ENCODE data around the gene SPSB1.

SPSB1 gene

GRCh38 chr1:9302745-9303524 is 10.2 kb downstream of the SPSB1 start:
- H3K4me3 ChIP-seq (ENCODE audit: low read depth, low read length) = no peak overlapping the region
- H3K36me3 ChIP-seq (ENCODE audit: control insufficient read depth in 2 of 2, insufficient read depth in 1 of 2, low read length in 2 of 2) = no peaks in the 10 kb centered on the region
- CTCF ChIA-PET = no interaction called here
- H3K9me3 ChIP-seq (ENCODE audit: control insufficient read depth, insufficient read depth, low read depth, low read length) = no peaks in the 10 kb centered on the region
- H3K4me1 ChIP-seq (ENCODE audit: control insufficient read depth, insufficient read depth, low read length) = peaks cover 7% of the 10 kb centered on the region; the same call in 1 of the 2 replicates
- POLR2A ChIA-PET = no interaction called here
- no peak overlapping the region for H3K27ac ChIP-seq (ENCODE audit: extremely low read depth, low read depth, low read length)
- TF ChIP-seq ZNF660 (tag by site-specific recombination; IDR thresholded peaks at IDR 0.05) = peak; percentile 62; the same call in 1 of the 2 replicates
- no peak for TF ChIP-seq ZNF426 (tag by site-specific recombination; IDR thresholded peaks at IDR 0.05)
- TF ChIP-seq ZNF664 (tag by site-specific recombination; IDR thresholded peaks at IDR 0.05) = no peak
- no peak for TF ChIP-seq OSR2 (tag by site-specific recombination; IDR thresholded peaks at IDR 0.05)
- TF ChIP-seq ZBTB26 (tag by site-specific recombination; optimal IDR thresholded peaks at IDR 0.05) = no peak
- TF ChIP-seq ZNF211 (tag by site-specific recombination; IDR thresholded peaks at IDR 0.05; ENCODE audit: low read depth) = no peak
- TF ChIP-seq ZNF433 (tag by site-specific recombination; IDR thresholded peaks at IDR 0.05; ENCODE audit: low read depth) = no peak
- TF ChIP-seq ZNF146 (tag by site-specific recombination; IDR thresholded peaks at IDR 0.05) = no peak
- no peak for TF ChIP-seq PRDM1 (tag by site-specific recombination; IDR thresholded peaks at IDR 0.05)
- TF ChIP-seq ZNF843 (tag by site-specific recombination; IDR thresholded peaks at IDR 0.05) = no peak
- no peak for TF ChIP-seq ZNF670 (tag by site-specific recombination; IDR thresholded peaks at IDR 0.05; ENCODE audit: low read depth)
- no peak for TF ChIP-seq HOXD13 (CRISPR knock-in tag; IDR thresholded peaks at IDR 0.05; ENCODE audit: borderline replicate concordance)
- no peak for TF ChIP-seq ZNF18 (tag by site-specific recombination; IDR thresholded peaks at IDR 0.05)
- TF ChIP-seq ZNF791 (tag by site-specific recombination; IDR thresholded peaks at IDR 0.05) = no peak
- TF ChIP-seq ZNF624 (tag by site-specific recombination; IDR thresholded peaks at IDR 0.05) = no peak
- TF ChIP-seq ZFP69B (tag by site-specific recombination; IDR thresholded peaks at IDR 0.05) = no peak
- no peak for TF ChIP-seq ZNF677 (tag by site-specific recombination; IDR thresholded peaks at IDR 0.05)
- no peak for TF ChIP-seq ZNF274 (IDR thresholded peaks at IDR 0.05; ENCODE audit: low read length)
- TF ChIP-seq ZNF274 (tag by site-specific recombination; IDR thresholded peaks at IDR 0.05; ENCODE audit: borderline replicate concordance) = no peak
- no peak for TF ChIP-seq GFI1B (tag by site-specific recombination; IDR thresholded peaks at IDR 0.05)
- no peak for TF ChIP-seq ZBTB20 (tag by site-specific recombination; IDR thresholded peaks at IDR 0.05)
- TF ChIP-seq PRDM10 (tag by site-specific recombination; IDR thresholded peaks at IDR 0.05) = peak; percentile 73
- no peak for TF ChIP-seq ZNF549 (tag by site-specific recombination; IDR thresholded peaks at IDR 0.05)
- TF ChIP-seq KLF10 (tag by site-specific recombination; IDR thresholded peaks at IDR 0.05) = no peak
- no peak for TF ChIP-seq ZNF132 (tag by site-specific recombination; IDR thresholded peaks at IDR 0.05; ENCODE audit: borderline replicate concordance)
- peak; percentile 49; the same call in 1 of the 2 replicates for TF ChIP-seq TRIM28 (IDR thresholded peaks at IDR 0.05; ENCODE audit: borderline replicate concordance, low read length)
- TF ChIP-seq WT1 (tag by site-specific recombination; IDR thresholded peaks at IDR 0.05) = peak; percentile 84
- peak; percentile 96 for TF ChIP-seq SP7 (tag by site-specific recombination; IDR thresholded peaks at IDR 0.05)
- no peak for TF ChIP-seq ZNF362 (tag by site-specific recombination; IDR thresholded peaks at IDR 0.05)
- TF ChIP-seq ZNF580 (tag by site-specific recombination; IDR thresholded peaks at IDR 0.05) = no peak
- TF ChIP-seq ZNF701 (tag by site-specific recombination; IDR thresholded peaks at IDR 0.05) = no peak
